22Rv1 (cell line): Measurements from ENCODE around the gene ZMYM2.

Experiments used
- H3K27ac ChIP-seq: fragments of 450-650 bp; 2 replicates; pipeline ENCODE4 v1.5.1; 2017
- CTCF ChIP-seq: fragments of 450-650 bp; IDR thresholded peaks from 2 replicates; pipeline ENCODE4 v1.5.1; 2017; ENCODE audit warnings: mild to moderate bottlenecking
- ZFX ChIP-seq: fragments of 450-650 bp; IDR thresholded peaks from 2 replicates; pipeline ENCODE4 v1.6.1; 2017; ENCODE audit warnings: antibody characterized with exemption, borderline replicate concordance

Gene ZMYM2

DNA sequence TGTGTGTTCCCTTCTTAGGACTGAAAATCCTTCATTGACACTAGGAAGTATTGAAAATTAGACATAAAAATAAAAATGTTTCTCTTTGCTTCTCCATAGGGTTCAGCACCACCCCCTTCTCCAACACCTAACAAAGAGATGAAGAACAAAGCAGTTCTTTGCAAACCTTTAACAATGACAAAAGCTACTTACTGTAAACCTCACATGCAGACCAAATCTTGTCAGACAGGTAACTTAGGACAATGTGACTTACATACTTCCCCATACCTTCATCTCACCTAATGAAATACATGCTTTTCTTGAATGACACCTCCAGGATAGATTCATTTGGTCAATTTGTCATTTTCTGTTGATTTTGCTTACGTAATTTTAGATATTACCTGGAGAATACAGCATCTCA is 99.9 kb downstream of the ZMYM2 start:
- H3K27ac ChIP-seq = no peak overlapping the region
- TF ChIP-seq CTCF = no peak
- TF ChIP-seq ZFX = no peak

DNA sequence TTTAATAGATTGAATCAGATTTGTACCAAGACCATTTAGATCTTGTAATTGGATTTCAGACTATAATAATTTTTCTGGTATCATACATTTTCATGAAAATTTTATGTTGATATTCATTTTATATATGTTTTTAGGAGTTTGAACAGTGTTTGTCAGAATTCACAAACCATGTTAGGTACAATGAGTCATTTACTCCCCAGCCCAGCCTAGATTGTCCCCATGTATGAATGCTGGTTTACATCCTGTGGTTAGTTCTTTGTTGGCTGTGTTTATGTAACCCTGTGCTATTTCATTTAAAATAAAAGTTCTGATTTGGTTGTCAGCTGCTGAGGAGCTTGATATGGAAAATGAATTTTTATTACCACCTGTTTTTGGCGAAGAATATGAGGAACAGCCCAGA is 105.6 kb downstream of the ZMYM2 start:
- TF ChIP-seq CTCF (no peak), ZFX (no peak)
- H3K27ac ChIP-seq = no peak overlapping the region

- no peak overlapping the region for H3K27ac ChIP-seq
- TF ChIP-seq CTCF (no peak), ZFX (no peak)
Observed at GRCh38 chr13:20065516-20065915, 107.0 kb downstream of the ZMYM2 start.

DNA sequence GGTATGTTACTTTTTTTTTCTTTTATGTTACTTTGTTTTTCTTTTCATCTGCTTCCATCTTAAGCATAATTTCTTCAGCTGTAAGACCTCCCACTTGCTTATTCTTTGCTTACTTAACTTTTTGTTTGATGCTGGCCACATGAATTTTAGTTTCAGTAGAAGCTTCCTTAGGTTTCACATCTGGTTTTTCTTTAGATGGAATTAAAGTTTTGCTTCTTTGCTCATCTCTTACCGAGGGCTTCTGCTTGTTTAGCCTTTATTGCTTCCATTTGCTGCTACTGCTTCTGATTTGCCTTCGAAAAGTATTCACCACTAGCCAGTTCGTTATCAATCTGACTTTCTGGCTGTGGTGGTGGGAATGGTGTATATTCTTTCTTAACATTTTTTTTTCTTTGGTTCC is 111.4 kb downstream of the ZMYM2 start:
- H3K27ac ChIP-seq = no peak overlapping the region
- TF ChIP-seq CTCF = no peak
- TF ChIP-seq ZFX = no peak

- TF ChIP-seq CTCF = no peak
- no peak for TF ChIP-seq ZFX
- H3K27ac ChIP-seq = no peak overlapping the region
Observed at GRCh38 chr13:20073775-20074174, 115.2 kb downstream of the ZMYM2 start.

GRCh38 chr13:20074966-20075365 is 116.4 kb downstream of the ZMYM2 start:
- TF ChIP-seq ZFX = no peak
- no peak for TF ChIP-seq CTCF
- H3K27ac ChIP-seq = no peak overlapping the region

DNA sequence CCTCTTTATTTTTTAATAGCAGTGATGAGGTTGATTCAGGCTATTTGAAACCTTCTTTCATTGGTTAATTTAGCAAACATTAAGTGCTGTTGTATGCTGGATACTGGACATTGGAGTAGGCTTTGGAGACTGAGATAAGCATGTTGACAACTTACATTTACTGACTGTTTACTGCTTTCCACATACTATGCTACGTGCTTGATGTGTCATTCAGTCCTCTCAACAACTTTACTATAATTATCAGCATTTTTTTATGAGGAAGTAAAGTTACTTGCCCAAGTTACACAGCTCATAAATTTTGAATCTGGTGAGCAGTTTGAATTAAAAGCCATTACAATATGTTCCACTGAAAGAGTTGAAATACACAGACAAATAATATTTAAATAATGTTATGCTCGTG is 118.6 kb downstream of the ZMYM2 start:
- TF ChIP-seq ZFX (no peak), CTCF (no peak)
- H3K27ac ChIP-seq = no peak overlapping the region
